HCT116 (cell line): ENCODE results near the gene VN1R2. TPM values are rescaled to one million over a fixed set of nuclear protein-coding genes. Genes with fewer than 3 reads are reported as not detected.

ENCODE experiments used
- total RNA-seq: library from RNA; stranded (reverse); gene quantifications from one replicate; pipeline ENCODE4 v1.2.1, GENCODE V29; 2021; ENCODE audit not compliant: unreplicated experiment

VN1R2 gene
- total RNA-seq, 1 experiment from 2014 or later, result not detected

Other genes with a start within 250 kb of the VN1R2 start
- gene ERVV-1, start 244.4 kb upstream of the VN1R2 start, total RNA-seq, result not detected
- not detected for gene ERVV-2, start 213.6 kb upstream of the VN1R2 start, total RNA-seq
- 14.9 TPM for gene ZNF160, start 154.9 kb upstream of the VN1R2 start, total RNA-seq
- not detected for gene ZNF415, start 125.4 kb upstream of the VN1R2 start, total RNA-seq
- 0.17 TPM for gene ZNF347, start 99.2 kb upstream of the VN1R2 start, total RNA-seq
- 0.44 TPM for gene ZNF665, start 64.9 kb upstream of the VN1R2 start, total RNA-seq
- 0.34 TPM for gene ZNF677, start 3.4 kb upstream of the VN1R2 start, total RNA-seq
- gene VN1R4, start 9.4 kb downstream of the VN1R2 start, total RNA-seq, result not detected
- 5.4 TPM for gene ZNF845, start 75.5 kb downstream of the VN1R2 start, total RNA-seq
- 10.2 TPM for gene ZNF525, start 107.4 kb downstream of the VN1R2 start, total RNA-seq
- 6.7 TPM for gene ZNF765, start 136.9 kb downstream of the VN1R2 start, total RNA-seq
- gene ZNF761, start 173.7 kb downstream of the VN1R2 start, total RNA-seq, result 8.8 TPM
- not detected for gene ZNF813, start 209.4 kb downstream of the VN1R2 start, total RNA-seq